K562 (cell line): ENCODE data around the gene SZT2. TPM values are rescaled to one million over a fixed set of nuclear protein-coding genes. Genes with fewer than 3 reads are reported as not detected.

Experiments used
- BRF1 ChIP-seq: IDR thresholded peaks from 3 replicates; pipeline ENCODE4 v1.6.1; 2011; ENCODE audit warnings: borderline replicate concordance, mild to moderate bottlenecking; ENCODE audit not compliant: insufficient read length; ENCODE audit errors: extremely low read depth
- CREB3 ChIP-seq: fragments of 450-650 bp; conservative IDR thresholded peaks from 2 replicates; pipeline ENCODE4 v1.6.1; 2016; ENCODE audit warnings: missing genetic modification characterization, low read depth, mild to moderate bottlenecking, missing compliant biosample characterization, moderate library complexity
- HDGF ChIP-seq: fragments of 450-650 bp; IDR thresholded peaks from 2 replicates; pipeline ENCODE4 v1.6.1; 2016
- HINFP ChIP-seq: fragments of 450-650 bp; conservative IDR thresholded peaks from 2 replicates; pipeline ENCODE4 v1.6.1; 2016; ENCODE audit warnings: missing genetic modification characterization, low read depth, mild to moderate bottlenecking, control low read depth, missing compliant biosample characterization
- PHB ChIP-seq: fragments of 250-450 bp; sonication (Bioruptor Pico); IDR thresholded peaks from 2 replicates; pipeline ENCODE4 v1.5.0; 2021
- SMAD4 ChIP-seq: fragments of 250-450 bp; sonication (Bioruptor Pico); conservative IDR thresholded peaks from 2 replicates; pipeline ENCODE4 v1.8.0; 2021; ENCODE audit warnings: inconsistent platforms, mild to moderate bottlenecking, moderate library complexity
- SMARCC2 ChIP-seq: fragments of 450-650 bp; IDR thresholded peaks from 2 replicates; pipeline ENCODE4 v1.6.1; 2017; ENCODE audit warnings: antibody characterized with exemption, moderate library complexity, mild to moderate bottlenecking, low read depth
- SOX6 ChIP-seq: fragments of 450-650 bp; IDR thresholded peaks from 2 replicates; pipeline ENCODE4 v1.6.1; 2014; ENCODE audit warnings: mild to moderate bottlenecking
- TFAP4 ChIP-seq: sonication (generic); formaldehyde crosslinking; IDR thresholded peaks from 2 replicates; pipeline ENCODE4 v1.8.0; 2022; ENCODE audit warnings: missing genetic modification reagents, mild to moderate bottlenecking, moderate library complexity, borderline replicate concordance
- THAP7 ChIP-seq: fragments of 250-450 bp; sonication (Bioruptor Pico); IDR thresholded peaks from 2 replicates; pipeline ENCODE4 v1.5.0; 2021
- polyA plus RNA-seq, 8 experiments: library from polyadenylated mRNA; depleted of rRNA in 4 of 8; stranded (reverse) in 5 of 8; unstranded in 3 of 8; fragments of >200 nt; fragmentation: Nextera tagmentation in 2 of 8; fragmentation: Illumina TruSeq in 1 of 8; extraction: Ambion mirVana in 2 of 8; extraction: Trizol in 1 of 8; gene quantifications; 2 replicates each; pipeline versions ENCODE4 v1.2.1 to v1.2.3, GENCODE V29; 2011 to 2014; ENCODE audit warnings: inconsistent platforms in 1 of 8, missing spikeins in 1 of 8
- total RNA-seq, 7 experiments: library from RNA; depleted of rRNA in 6 of 7; stranded (reverse); fragments of >200 nt in 6 of 7; fragmentation: Illumina TruSeq in 2 of 7; extraction: Trizol in 2 of 7; gene quantifications; 2 replicates each; pipeline versions ENCODE4 v1.2.1 to v1.2.3, GENCODE V29; 2011 to 2021; ENCODE audit warnings: low replicate concordance in 1 of 7
- TF ChIP-seq, protein P1 (sequence below), 2 experiments: fragments of 450-650 bp; IDR thresholded peaks; 2 replicates each; pipeline ENCODE4 v1.6.1; 2018; ENCODE audit warnings: mild to moderate bottlenecking in 2 of 2, low read depth in 1 of 2; ENCODE audit not compliant: partially characterized antibody in 2 of 2
- TF ChIP-seq, protein P2 (sequence below): fragments of 250-450 bp; sonication (Bioruptor Pico); IDR thresholded peaks from 2 replicates; pipeline ENCODE4 v1.8.0; 2021; ENCODE audit warnings: moderate library complexity, mild to moderate bottlenecking, inconsistent platforms
- TF ChIP-seq, protein P3 (sequence below): sonication (generic); formaldehyde crosslinking; IDR thresholded peaks from 2 replicates; pipeline ENCODE4 v1.8.1; 2022; ENCODE audit warnings: missing genetic modification reagents

Gene SZT2
- total and polyA plus RNA-seq, 9 of the 15 experiments (the other 6 are each of a cell fraction or from before 2014, with no cell fraction given): 0.88 to 31.0 (median 12.8) TPM

- TF ChIP-seq HINFP (tag) (0 out of 2 replicates have a peak, but pooled peaks have one; percentile 47), CREB3 (tag) (no peak), THAP7 (peak; percentile 74; the same call in 1 of the 2 replicates), PHB (no peak), SOX6 (peak; percentile 46), BRF1 (no peak), SMAD4 (CRISPR knock-in tag) (peak; percentile 42; the same call in 1 of the 2 replicates), TFAP4 (CRISPR knock-in tag) (peak; percentile 88; the same call in 1 of the 2 replicates), HDGF (peak; percentile 55; the same call in 1 of the 2 replicates), SMARCC2 (no peak)
- TF ChIP-seq, protein P1, sequence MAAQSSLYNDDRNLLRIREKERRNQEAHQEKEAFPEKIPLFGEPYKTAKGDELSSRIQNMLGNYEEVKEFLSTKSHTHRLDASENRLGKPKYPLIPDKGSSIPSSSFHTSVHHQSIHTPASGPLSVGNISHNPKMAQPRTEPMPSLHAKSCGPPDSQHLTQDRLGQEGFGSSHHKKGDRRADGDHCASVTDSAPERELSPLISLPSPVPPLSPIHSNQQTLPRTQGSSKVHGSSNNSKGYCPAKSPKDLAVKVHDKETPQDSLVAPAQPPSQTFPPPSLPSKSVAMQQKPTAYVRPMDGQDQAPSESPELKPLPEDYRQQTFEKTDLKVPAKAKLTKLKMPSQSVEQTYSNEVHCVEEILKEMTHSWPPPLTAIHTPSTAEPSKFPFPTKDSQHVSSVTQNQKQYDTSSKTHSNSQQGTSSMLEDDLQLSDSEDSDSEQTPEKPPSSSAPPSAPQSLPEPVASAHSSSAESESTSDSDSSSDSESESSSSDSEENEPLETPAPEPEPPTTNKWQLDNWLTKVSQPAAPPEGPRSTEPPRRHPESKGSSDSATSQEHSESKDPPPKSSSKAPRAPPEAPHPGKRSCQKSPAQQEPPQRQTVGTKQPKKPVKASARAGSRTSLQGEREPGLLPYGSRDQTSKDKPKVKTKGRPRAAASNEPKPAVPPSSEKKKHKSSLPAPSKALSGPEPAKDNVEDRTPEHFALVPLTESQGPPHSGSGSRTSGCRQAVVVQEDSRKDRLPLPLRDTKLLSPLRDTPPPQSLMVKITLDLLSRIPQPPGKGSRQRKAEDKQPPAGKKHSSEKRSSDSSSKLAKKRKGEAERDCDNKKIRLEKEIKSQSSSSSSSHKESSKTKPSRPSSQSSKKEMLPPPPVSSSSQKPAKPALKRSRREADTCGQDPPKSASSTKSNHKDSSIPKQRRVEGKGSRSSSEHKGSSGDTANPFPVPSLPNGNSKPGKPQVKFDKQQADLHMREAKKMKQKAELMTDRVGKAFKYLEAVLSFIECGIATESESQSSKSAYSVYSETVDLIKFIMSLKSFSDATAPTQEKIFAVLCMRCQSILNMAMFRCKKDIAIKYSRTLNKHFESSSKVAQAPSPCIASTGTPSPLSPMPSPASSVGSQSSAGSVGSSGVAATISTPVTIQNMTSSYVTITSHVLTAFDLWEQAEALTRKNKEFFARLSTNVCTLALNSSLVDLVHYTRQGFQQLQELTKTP (IDR thresholded peaks at IDR 0.05; ENCODE audit: low read depth in 1 of 2, partially characterized antibody in 2 of 2): peak; percentile 65 to 76
- TF ChIP-seq, protein P2, sequence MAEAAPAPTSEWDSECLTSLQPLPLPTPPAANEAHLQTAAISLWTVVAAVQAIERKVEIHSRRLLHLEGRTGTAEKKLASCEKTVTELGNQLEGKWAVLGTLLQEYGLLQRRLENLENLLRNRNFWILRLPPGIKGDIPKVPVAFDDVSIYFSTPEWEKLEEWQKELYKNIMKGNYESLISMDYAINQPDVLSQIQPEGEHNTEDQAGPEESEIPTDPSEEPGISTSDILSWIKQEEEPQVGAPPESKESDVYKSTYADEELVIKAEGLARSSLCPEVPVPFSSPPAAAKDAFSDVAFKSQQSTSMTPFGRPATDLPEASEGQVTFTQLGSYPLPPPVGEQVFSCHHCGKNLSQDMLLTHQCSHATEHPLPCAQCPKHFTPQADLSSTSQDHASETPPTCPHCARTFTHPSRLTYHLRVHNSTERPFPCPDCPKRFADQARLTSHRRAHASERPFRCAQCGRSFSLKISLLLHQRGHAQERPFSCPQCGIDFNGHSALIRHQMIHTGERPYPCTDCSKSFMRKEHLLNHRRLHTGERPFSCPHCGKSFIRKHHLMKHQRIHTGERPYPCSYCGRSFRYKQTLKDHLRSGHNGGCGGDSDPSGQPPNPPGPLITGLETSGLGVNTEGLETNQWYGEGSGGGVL (CRISPR knock-in tag): no peak
- TF ChIP-seq, protein P3, sequence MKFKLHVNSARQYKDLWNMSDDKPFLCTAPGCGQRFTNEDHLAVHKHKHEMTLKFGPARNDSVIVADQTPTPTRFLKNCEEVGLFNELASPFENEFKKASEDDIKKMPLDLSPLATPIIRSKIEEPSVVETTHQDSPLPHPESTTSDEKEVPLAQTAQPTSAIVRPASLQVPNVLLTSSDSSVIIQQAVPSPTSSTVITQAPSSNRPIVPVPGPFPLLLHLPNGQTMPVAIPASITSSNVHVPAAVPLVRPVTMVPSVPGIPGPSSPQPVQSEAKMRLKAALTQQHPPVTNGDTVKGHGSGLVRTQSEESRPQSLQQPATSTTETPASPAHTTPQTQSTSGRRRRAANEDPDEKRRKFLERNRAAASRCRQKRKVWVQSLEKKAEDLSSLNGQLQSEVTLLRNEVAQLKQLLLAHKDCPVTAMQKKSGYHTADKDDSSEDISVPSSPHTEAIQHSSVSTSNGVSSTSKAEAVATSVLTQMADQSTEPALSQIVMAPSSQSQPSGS (CRISPR knock-in tag): no peak
Measured at GRCh38 chr1:43389326-43390313, at the start of gene SZT2, which contains the start of gene MED8 (continued).
